Thyroid gland (tissue), 4 donors: ENCODE results near the gene PIMREG.

Source experiments
- POLR2A ChIP-seq, 2 donors: fragments of 450-650 bp; IDR thresholded peaks; one replicate each; pipeline ENCODE4 v1.6.1; 2017; ENCODE audit warnings: antibody characterized with exemption in 2 of 2, mild to moderate bottlenecking in 2 of 2, moderate library complexity in 1 of 2
- TF ChIP-seq, protein P1 (sequence below), 6 experiments: fragments of 200-600 bp in 3 of 6; fragments of 450-650 bp in 3 of 6; sonication (generic) in 3 of 6; IDR thresholded peaks; one replicate each; pipeline ENCODE4 v1.5.1; 2016 to 2019; ENCODE audit warnings: antibody characterized with exemption in 6 of 6, mild to moderate bottlenecking in 2 of 6, inconsistent platforms in 1 of 6, moderate library complexity in 1 of 6

DNA sequence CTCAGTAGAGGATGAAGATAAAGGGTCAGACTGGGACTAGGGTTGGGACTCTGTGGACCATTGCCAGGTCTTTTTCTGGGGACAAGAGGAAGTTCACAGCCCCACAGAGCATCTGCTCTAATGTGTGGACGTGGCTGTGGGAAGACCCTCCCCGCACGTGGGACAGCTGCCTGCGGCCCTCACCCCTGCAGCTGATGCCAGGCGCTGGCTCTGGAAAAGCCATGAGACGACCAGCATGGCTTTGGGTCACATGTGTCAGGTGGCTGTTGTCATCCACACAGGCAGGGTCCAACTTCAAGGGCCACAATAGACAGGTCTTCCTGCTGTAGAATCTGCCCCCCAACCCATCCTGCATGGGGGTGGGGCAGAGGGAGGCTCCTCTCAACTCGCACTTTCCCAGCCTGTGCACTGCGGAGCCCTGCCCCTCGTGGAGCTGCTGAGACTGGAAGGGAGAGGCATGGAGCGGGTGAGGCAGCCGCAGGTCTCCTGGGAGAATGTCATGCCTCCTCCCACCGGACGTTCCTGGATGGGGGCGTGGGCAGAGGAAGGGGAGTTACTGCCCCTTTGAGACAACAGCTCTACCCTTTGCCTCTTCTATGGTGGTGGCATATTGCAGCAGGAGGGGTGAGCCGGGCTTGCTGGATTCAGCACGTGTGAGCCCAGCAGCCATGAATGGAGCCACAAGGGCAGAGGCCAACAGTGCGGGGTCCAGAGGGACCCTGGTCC lies 53.4 kb downstream of the PIMREG start:
- TF ChIP-seq POLR2A (IDR thresholded peaks at IDR 0.05) = no peak
- TF ChIP-seq, protein P1, sequence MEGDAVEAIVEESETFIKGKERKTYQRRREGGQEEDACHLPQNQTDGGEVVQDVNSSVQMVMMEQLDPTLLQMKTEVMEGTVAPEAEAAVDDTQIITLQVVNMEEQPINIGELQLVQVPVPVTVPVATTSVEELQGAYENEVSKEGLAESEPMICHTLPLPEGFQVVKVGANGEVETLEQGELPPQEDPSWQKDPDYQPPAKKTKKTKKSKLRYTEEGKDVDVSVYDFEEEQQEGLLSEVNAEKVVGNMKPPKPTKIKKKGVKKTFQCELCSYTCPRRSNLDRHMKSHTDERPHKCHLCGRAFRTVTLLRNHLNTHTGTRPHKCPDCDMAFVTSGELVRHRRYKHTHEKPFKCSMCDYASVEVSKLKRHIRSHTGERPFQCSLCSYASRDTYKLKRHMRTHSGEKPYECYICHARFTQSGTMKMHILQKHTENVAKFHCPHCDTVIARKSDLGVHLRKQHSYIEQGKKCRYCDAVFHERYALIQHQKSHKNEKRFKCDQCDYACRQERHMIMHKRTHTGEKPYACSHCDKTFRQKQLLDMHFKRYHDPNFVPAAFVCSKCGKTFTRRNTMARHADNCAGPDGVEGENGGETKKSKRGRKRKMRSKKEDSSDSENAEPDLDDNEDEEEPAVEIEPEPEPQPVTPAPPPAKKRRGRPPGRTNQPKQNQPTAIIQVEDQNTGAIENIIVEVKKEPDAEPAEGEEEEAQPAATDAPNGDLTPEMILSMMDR (IDR thresholded peaks at IDR 0.05) = no peak
